Measurements from ENCODE around the gene NFKB1.

- TF ChIP-seq CTCF (IDR thresholded peaks at IDR 0.05) (no peak), EZH2 (IDR thresholded peaks at IDR 0.05; ENCODE audit: borderline replicate concordance, insufficient read depth, low read depth, low read length, poor library complexity, severe bottlenecking) (no peak)
Measured at GRCh38 chr4:102455750-102456149, 45.4 kb upstream of the NFKB1 start.

All from B cell (primary cell).